Endothelial cell of umbilical vein (primary cell): ENCODE measurements around the gene ZFP1. TPM values are rescaled to one million over a fixed set of nuclear protein-coding genes. Genes with fewer than 3 reads are reported as not detected.

Experiments used
- BruUV-seq: library from RNA; stranded (reverse); fragments of 400-500 nt; replicated peaks from 2 replicates; lab custom pipeline; 2021; lab: Mats Ljungman, UMichigan
- CTCF ChIA-PET: fragments of 300-600, 350-600 bp; sonication (Branson Sonifier 250); formaldehyde crosslinking; loops from one replicate; lab custom pipeline; 2021; ENCODE audit warnings: antibody characterized with exemption, inconsistent platforms; lab: Charles Lee
- POLR2A ChIA-PET: fragments of 300-600, 350-600 bp; sonication (Branson Sonifier 250); formaldehyde crosslinking; loops from one replicate; lab custom pipeline; 2021; ENCODE audit warnings: antibody characterized with exemption, inconsistent platforms; lab: Charles Lee
- DNase-seq: peaks from one replicate; pipeline ENCODE4 v3.0.0-alpha.2; 2011; ENCODE audit warnings: low read depth, low spot score
- FAIRE-seq: peaks from 2 replicates; lab custom pipeline; 2011; peaks lifted over from hg19 to GRCh38; lab: Jason Lieb, UNC
- H2AFZ ChIP-seq: 2 replicates; pipeline ENCODE4 v1.6.0; 2012; ENCODE audit warnings: low read depth, low read length, control low read depth, inconsistent platforms
- H3K27ac ChIP-seq: 2 replicates; pipeline ENCODE4 v1.5.1; 2011; ENCODE audit warnings: low read depth, mild to moderate bottlenecking, control low read depth, low read length, moderate library complexity; ENCODE audit not compliant: insufficient read depth
- H3K27me3 ChIP-seq, 2 experiments: 2 replicates each; pipeline versions ENCODE4 v1.6.0 to v1.6.1; 2011; ENCODE audit warnings: low read length in 2 of 2, mixed read lengths in 1 of 2; ENCODE audit not compliant: control insufficient read depth in 2 of 2, insufficient read depth in 2 of 2
- H3K36me3 ChIP-seq, 2 experiments: 2 replicates in 1 of 2; 3 replicates in 1 of 2; pipeline ENCODE4 v1.5.1; 2011; ENCODE audit warnings: low read length in 2 of 2, mild to moderate bottlenecking in 1 of 2, moderate library complexity in 1 of 2; ENCODE audit not compliant: control insufficient read depth in 2 of 2, insufficient read depth in 2 of 2; ENCODE audit errors: extremely low read depth in 1 of 2
- H3K4me1 ChIP-seq: 3 replicates; pipeline ENCODE4 v1.5.1; 2011; ENCODE audit warnings: mild to moderate bottlenecking, low read length; ENCODE audit not compliant: control insufficient read depth, insufficient read depth; ENCODE audit errors: extremely low read depth
- H3K4me2 ChIP-seq: 2 replicates; pipeline ENCODE4 v1.6.1; 2011; ENCODE audit warnings: low read length, control low read depth, mixed read lengths; ENCODE audit not compliant: insufficient read depth
- H3K4me3 ChIP-seq, 3 experiments: fragments of 200-600 bp in 1 of 3; sonication (generic), shearing (Covaris generic) in 1 of 3; replicated peaks in 1 of 3; 2 replicates each; pipeline ENCODE4 v1.5.1; 2011 to 2016; ENCODE audit warnings: control low read depth in 3 of 3, low read length in 3 of 3, mild to moderate bottlenecking in 2 of 3, inconsistent platforms in 1 of 3, low read depth in 1 of 3, moderate library complexity in 1 of 3; ENCODE audit not compliant: insufficient read depth in 1 of 3
- H3K79me2 ChIP-seq: 2 replicates; pipeline ENCODE4 v1.6.0; 2012; ENCODE audit warnings: low read length, inconsistent platforms; ENCODE audit not compliant: control insufficient read depth, insufficient read depth
- H3K9ac ChIP-seq: replicated peaks from 2 replicates; pipeline ENCODE3; 2011; ENCODE audit warnings: low read length, control low read depth; ENCODE audit not compliant: insufficient read depth; ENCODE audit errors: extremely low read depth
- H3K9me1 ChIP-seq: replicated peaks from 3 replicates; pipeline ENCODE4 v1.6.0; 2011; ENCODE audit warnings: mild to moderate bottlenecking, low read length; ENCODE audit not compliant: control insufficient read depth, insufficient read depth; ENCODE audit errors: extremely low read depth
- H3K9me3 ChIP-seq: replicated peaks from 2 replicates; pipeline ENCODE4 v1.5.1; 2012; ENCODE audit warnings: low read length, inconsistent platforms; ENCODE audit not compliant: control insufficient read depth, insufficient read depth
- H4K20me1 ChIP-seq: replicated peaks from 2 replicates; pipeline ENCODE3; 2011; ENCODE audit warnings: mild to moderate bottlenecking, low read length; ENCODE audit not compliant: control insufficient read depth, insufficient read depth; ENCODE audit errors: extremely low read depth
- EZH2 ChIP-seq: IDR thresholded peaks from 2 replicates; pipeline ENCODE4 v1.6.1; 2012; ENCODE audit warnings: borderline replicate concordance, low read depth, mild to moderate bottlenecking, moderate library complexity, low read length, inconsistent platforms; ENCODE audit not compliant: severe bottlenecking
- FOS ChIP-seq: IDR thresholded peaks from 2 replicates; pipeline ENCODE4 v1.6.1; 2011; ENCODE audit warnings: mild to moderate bottlenecking, low read length, moderate library complexity, borderline replicate concordance; ENCODE audit not compliant: insufficient read depth
- JUN ChIP-seq: IDR thresholded peaks from 2 replicates; pipeline ENCODE4 v1.6.1; 2011; ENCODE audit warnings: borderline replicate concordance, low read depth; ENCODE audit not compliant: insufficient read length, insufficient read depth
- MYC ChIP-seq: IDR thresholded peaks from one replicate; pipeline ENCODE4 v1.6.1; 2011; ENCODE audit warnings: mild to moderate bottlenecking, low read depth, low read length
- POLR2A ChIP-seq: IDR thresholded peaks from 2 replicates; pipeline ENCODE4 v1.6.1; 2012; ENCODE audit warnings: low read depth, mild to moderate bottlenecking, control low read depth, low read length
- POLR2AphosphoS5 ChIP-seq: IDR thresholded peaks from 2 replicates; pipeline ENCODE4 v1.6.1; 2012; ENCODE audit warnings: low read depth, mild to moderate bottlenecking, control low read depth, low read length, moderate library complexity; ENCODE audit not compliant: insufficient read depth
- dilution Hi-C: fragments of 300-500 bp; cut with MboI; formaldehyde crosslinking; loops from one replicate; pipeline ENCODE4 v1.15.0; 2019; ENCODE audit warnings: low sequenced_read_pairs; ENCODE audit not compliant: extremely low pct_ligation_motif_present
- intact Hi-C: fragments of 100-400 bp; cut with micrococcal nuclease; formaldehyde crosslinking; loops from one replicate; pipeline ENCODE4 v1.10.0; 2022
- polyA plus RNA-seq, 4 experiments: library from polyadenylated mRNA; depleted of rRNA in 3 of 4; stranded (reverse) in 3 of 4; unstranded in 1 of 4; fragments of >200 nt; gene quantifications; 2 replicates each; pipeline versions ENCODE4 v1.2.1 to v1.2.3, GENCODE V29; 2011 to 2012; ENCODE audit warnings: missing spikeins in 1 of 4
- total RNA-seq: library from RNA; stranded (reverse); gene quantifications from 2 replicates; pipeline ENCODE4 v1.2.3, GENCODE V29; 2021
- TF ChIP-seq, protein P1 (sequence below), 2 donors: IDR thresholded peaks; 1 replicate in 1 of 2; 2 replicates in 1 of 2; pipeline ENCODE4 v1.5.1; 2011; ENCODE audit warnings: low read length in 2 of 2, mild to moderate bottlenecking in 2 of 2, moderate library complexity in 2 of 2, control low read depth in 1 of 2, inconsistent platforms in 1 of 2, low read depth in 1 of 2; ENCODE audit not compliant: insufficient read depth in 1 of 2; ENCODE audit errors: extremely low read depth in 1 of 2
- TF ChIP-seq, protein P2 (sequence below): IDR thresholded peaks from 2 replicates; pipeline ENCODE4 v1.6.1; 2011; ENCODE audit not compliant: insufficient read depth, insufficient read length

Gene ZFP1
- total and polyA plus RNA-seq, 2 donors (not counting 3 experiments of a cell fraction or from before 2014, with no cell fraction given) = 2.8 to 9.8 TPM

DNA sequence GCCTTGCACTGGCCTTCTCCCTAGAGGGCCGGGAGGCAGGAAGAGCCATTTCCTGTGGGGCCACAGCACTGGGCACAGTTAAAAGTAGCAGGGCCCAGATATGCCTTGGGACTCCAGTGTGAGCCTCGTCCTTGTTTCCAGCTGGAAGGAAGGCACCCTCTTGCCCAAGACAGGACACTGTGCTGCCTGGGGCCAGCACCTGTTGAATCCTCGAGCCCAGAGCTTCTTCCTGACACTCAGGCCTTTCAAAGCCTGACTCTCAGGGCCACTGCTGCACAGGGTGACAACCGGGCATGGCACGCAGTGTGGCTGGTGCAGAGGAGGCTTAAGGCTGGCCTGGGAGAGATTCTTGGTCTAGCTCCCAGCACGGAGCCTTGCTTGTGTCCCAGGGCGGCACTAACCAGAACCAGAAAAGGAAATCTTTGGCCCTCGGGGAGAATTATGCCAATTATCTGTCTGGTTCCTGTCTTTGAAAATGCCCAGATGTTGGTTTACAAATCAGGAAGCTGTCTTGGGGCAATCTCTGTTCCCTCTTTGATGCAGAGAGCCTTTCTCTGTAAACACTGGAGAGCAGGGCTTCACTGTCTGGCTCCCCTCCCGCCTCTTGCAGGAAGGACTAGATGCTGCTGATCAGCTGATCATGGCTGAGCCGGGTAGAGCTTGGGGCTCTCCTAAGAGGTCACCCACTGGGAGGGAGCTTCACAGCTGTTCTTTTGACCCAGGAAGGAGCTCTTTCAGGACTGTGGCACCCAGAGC, 42.8 kb upstream of the ZFP1 start:
- intact Hi-C loops = no loop called here
- dilution Hi-C loops = no loop called here
- POLR2A ChIA-PET = no interaction called here

DNA sequence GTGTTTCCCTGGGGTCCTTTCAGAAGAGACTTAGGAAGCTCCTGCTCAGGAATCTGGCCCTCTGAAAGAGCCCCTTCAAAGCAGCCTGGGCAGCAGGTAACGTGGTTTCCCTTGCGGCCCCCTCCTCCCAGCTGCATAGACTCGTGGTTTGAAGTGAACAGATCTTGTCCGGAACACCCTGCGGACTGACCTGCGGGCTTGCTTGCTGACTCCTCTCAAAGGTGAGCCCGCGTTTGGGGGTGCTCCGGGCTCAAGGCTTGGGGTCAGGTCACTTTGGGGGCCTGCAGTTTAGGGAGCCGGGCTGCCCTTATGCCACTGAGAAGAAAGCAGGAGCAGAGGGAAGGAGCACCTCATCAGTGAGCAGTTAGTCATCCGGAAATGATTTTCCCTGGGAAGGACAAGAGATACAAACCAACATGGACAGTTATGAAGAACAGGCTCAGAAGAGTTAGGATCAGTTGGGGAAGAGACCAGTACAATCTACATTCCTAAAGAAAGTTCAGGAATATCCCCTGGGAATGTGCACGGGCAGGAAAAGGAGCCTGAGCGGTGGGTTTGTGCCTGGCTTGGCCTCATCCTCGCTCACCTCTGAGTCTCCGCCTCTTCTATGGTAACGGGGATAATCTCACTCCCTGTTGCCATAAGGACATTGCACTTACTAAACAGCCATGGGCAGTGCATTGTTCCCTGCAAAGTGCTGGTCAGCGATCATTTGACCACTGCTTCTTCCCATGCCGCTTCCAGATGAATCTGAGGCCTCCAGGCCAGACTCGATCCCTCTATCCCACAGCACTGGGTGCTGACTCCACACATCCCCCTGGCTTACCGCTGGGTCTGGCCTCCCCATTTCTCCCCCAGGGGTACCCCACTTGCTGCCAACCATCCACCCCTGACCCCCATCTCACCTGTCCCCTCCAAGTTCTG, 41.7 kb upstream of the ZFP1 start:
- no TSS peak for BruUV-seq
- Histone ChIP-seq H3K9me3 (no peaks in the 10 kb centered on the region), H3K79me2 (no peaks in the 10 kb centered on the region), H4K20me1 (no peaks in the 10 kb centered on the region), H3K4me1 (peaks cover 15% of the 10 kb centered on the region), H3K36me3 (peaks cover 0 to 3% of the 10 kb centered on the region in 2 experiments), H3K9ac (no peak overlapping the region), H3K4me2 (no peak overlapping the region), H3K27ac (no peak overlapping the region), H3K27me3 (no peaks in the 10 kb centered on the region), H2AFZ (no peak overlapping the region), H3K9me1 (no peaks in the 10 kb centered on the region), H3K4me3 (no peak overlapping the region)
- DNase-seq (no peak), FAIRE-seq (no peak)
- dilution Hi-C loops (no loop called here), intact Hi-C loops (no loop called here)
- POLR2A ChIA-PET = no interaction called here
- CTCF ChIA-PET = interaction anchor here (1.8 kb wide), 1 partner anchor 108 kb away, joined by 15 read pairs; the partner anchor contains the start of gene ZNRF1
- TF ChIP-seq, protein P1, sequence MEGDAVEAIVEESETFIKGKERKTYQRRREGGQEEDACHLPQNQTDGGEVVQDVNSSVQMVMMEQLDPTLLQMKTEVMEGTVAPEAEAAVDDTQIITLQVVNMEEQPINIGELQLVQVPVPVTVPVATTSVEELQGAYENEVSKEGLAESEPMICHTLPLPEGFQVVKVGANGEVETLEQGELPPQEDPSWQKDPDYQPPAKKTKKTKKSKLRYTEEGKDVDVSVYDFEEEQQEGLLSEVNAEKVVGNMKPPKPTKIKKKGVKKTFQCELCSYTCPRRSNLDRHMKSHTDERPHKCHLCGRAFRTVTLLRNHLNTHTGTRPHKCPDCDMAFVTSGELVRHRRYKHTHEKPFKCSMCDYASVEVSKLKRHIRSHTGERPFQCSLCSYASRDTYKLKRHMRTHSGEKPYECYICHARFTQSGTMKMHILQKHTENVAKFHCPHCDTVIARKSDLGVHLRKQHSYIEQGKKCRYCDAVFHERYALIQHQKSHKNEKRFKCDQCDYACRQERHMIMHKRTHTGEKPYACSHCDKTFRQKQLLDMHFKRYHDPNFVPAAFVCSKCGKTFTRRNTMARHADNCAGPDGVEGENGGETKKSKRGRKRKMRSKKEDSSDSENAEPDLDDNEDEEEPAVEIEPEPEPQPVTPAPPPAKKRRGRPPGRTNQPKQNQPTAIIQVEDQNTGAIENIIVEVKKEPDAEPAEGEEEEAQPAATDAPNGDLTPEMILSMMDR (IDR thresholded peaks at IDR 0.05; ENCODE audit: extremely low read depth in 1 of 2, insufficient read depth in 1 of 2, low read depth in 1 of 2, low read length in 2 of 2) = no peak
- no peak for TF ChIP-seq POLR2AphosphoS5
- TF ChIP-seq JUN = no peak
- no peak for TF ChIP-seq POLR2A
- TF ChIP-seq, protein P2, sequence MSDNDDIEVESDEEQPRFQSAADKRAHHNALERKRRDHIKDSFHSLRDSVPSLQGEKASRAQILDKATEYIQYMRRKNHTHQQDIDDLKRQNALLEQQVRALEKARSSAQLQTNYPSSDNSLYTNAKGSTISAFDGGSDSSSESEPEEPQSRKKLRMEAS = no peak

More for the DNA sequence above, 42.8 kb upstream of the ZFP1 start:
- no peak for TF ChIP-seq FOS
- no peak for TF ChIP-seq MYC
- TF ChIP-seq EZH2 = no peak
- FAIRE-seq (no peak), DNase-seq (no peak)
- CTCF ChIA-PET = interaction anchor here (0.9 to 1.8 kb wide), 3 partner anchors 19 to 107 kb away, joined by 3 to 15 read pairs (median 3); partner anchors contain the start of gene ZNRF1
- Histone ChIP-seq H3K9me3 (no peaks in the 10 kb centered on the region), H4K20me1 (no peaks in the 10 kb centered on the region), H3K9me1 (no peaks in the 10 kb centered on the region), H3K79me2 (no peaks in the 10 kb centered on the region), H3K27me3 (no peaks in the 10 kb centered on the region), H3K27ac (no peak overlapping the region), H3K4me2 (no peak overlapping the region), H2AFZ (no peak overlapping the region), H3K9ac (no peak overlapping the region), H3K4me1 (peaks cover 15% of the 10 kb centered on the region), H3K4me3 (no peak overlapping the region), H3K36me3 (peaks cover 0 to 3% of the 10 kb centered on the region in 2 experiments)
- no TSS peak for BruUV-seq
